K562 (cell line): ENCODE data around the gene ITPKA. TPM values are rescaled to one million over a fixed set of nuclear protein-coding genes. Genes with fewer than 3 reads are reported as not detected.

Experiments used
- BCLAF1 ChIP-seq, 2 experiments: fragments of 450-650 bp in 1 of 2; IDR thresholded peaks; 2 replicates each; pipeline ENCODE4 v1.6.1; 2011 to 2017; ENCODE audit warnings: low read depth in 2 of 2, antibody characterized with exemption in 1 of 2, borderline replicate concordance in 1 of 2, low read length in 1 of 2, mild to moderate bottlenecking in 1 of 2, mixed read lengths in 1 of 2; ENCODE audit not compliant: control insufficient read depth in 1 of 2
- CTBP1 ChIP-seq: fragments of 450-650 bp; IDR thresholded peaks from 2 replicates; pipeline ENCODE4 v1.6.1; 2016; ENCODE audit warnings: borderline replicate concordance
- DPF2 ChIP-seq: fragments of 450-650 bp; IDR thresholded peaks from 2 replicates; pipeline ENCODE4 v1.6.1; 2016
- ELF2 ChIP-seq: fragments of 250-450 bp; sonication (Bioruptor Pico); IDR thresholded peaks from 2 replicates; pipeline ENCODE4 v1.5.0; 2021; ENCODE audit warnings: mild to moderate bottlenecking
- MNT ChIP-seq, 2 experiments: fragments of 450-650 bp; conservative IDR thresholded peaks; 2 replicates each; pipeline ENCODE4 v1.6.1; 2017; ENCODE audit warnings: mild to moderate bottlenecking in 2 of 2, moderate library complexity in 2 of 2
- SMARCE1 ChIP-seq: fragments of 450-650 bp; IDR thresholded peaks from 2 replicates; pipeline ENCODE4 v1.7.1; 2016; ENCODE audit warnings: mild to moderate bottlenecking
- ZBTB26 ChIP-seq: fragments of 450-650 bp; formaldehyde crosslinking; IDR thresholded peaks from 2 replicates; pipeline ENCODE4 v1.4.0; 2022; ENCODE audit warnings: missing genetic modification characterization
- ZNF175 ChIP-seq: fragments of 200-800 bp; sonication (Bioruptor generic); IDR thresholded peaks from 2 replicates; pipeline ENCODE4 v1.6.1; 2016; ENCODE audit warnings: low read depth, mild to moderate bottlenecking, missing genetic modification characterization, missing compliant biosample characterization
- ZNF76 ChIP-seq: fragments of 250-450 bp; sonication (Bioruptor Pico); IDR thresholded peaks from 2 replicates; pipeline ENCODE4 v1.4.0; 2020; ENCODE audit warnings: mild to moderate bottlenecking, moderate library complexity, borderline replicate concordance
- polyA plus RNA-seq, 8 experiments: library from polyadenylated mRNA; depleted of rRNA in 4 of 8; stranded (reverse) in 5 of 8; unstranded in 3 of 8; fragments of >200 nt; fragmentation: Nextera tagmentation in 2 of 8; fragmentation: Illumina TruSeq in 1 of 8; extraction: Ambion mirVana in 2 of 8; extraction: Trizol in 1 of 8; gene quantifications; 2 replicates each; pipeline versions ENCODE4 v1.2.1 to v1.2.3, GENCODE V29; 2011 to 2014; ENCODE audit warnings: inconsistent platforms in 1 of 8, missing spikeins in 1 of 8
- total RNA-seq, 7 experiments: library from RNA; depleted of rRNA in 6 of 7; stranded (reverse); fragments of >200 nt in 6 of 7; fragmentation: Illumina TruSeq in 2 of 7; extraction: Trizol in 2 of 7; gene quantifications; 2 replicates each; pipeline versions ENCODE4 v1.2.1 to v1.2.3, GENCODE V29; 2011 to 2021; ENCODE audit warnings: low replicate concordance in 1 of 7

ITPKA gene
- total and polyA plus RNA-seq, 9 of the 15 experiments (the other 6 are each of a cell fraction or from before 2014, with no cell fraction given): 0.14 to 68.4 (median 11.5) TPM

- no peak for TF ChIP-seq ZBTB26
- TF ChIP-seq ZNF175: no peak
- TF ChIP-seq BCLAF1 (IDR thresholded peaks at IDR 0.05; ENCODE audit: borderline replicate concordance in 1 of 2, control insufficient read depth in 1 of 2, low read depth in 2 of 2, low read length in 1 of 2): 0 out of 4 replicates have a peak, but pooled peaks of 1 of the 2 experiments have one; percentile 26
- peak; percentile 61; the same call in 1 of the 2 replicates for TF ChIP-seq CTBP1
- TF ChIP-seq ZNF76: no peak
- TF ChIP-seq SMARCE1: no peak
- TF ChIP-seq DPF2: 0 out of 2 replicates have a peak, but pooled peaks have one; percentile 31
- peak in 1 of 2 experiments; percentile 65; a peak in 3 of 4 replicates for TF ChIP-seq MNT (conservative IDR thresholded peaks at IDR 0.05)
- peak; percentile 44; the same call in 1 of the 2 replicates for TF ChIP-seq ELF2 (CRISPR knock-in tag)
These were observed 2.3 kb downstream of the ITPKA start (continued) for GRCh38 chr15:41495736-41496599.
